Forelimb muscle (tissue), 1 donor: ENCODE results near the gene CEP170B. TPM values are rescaled to one million over a fixed set of nuclear protein-coding genes. Genes with fewer than 3 reads are reported as not detected.
"Not testable (repeated sequence)": the region's sequence is repeated elsewhere in the genome, so short reads cannot be mapped to it uniquely, and the experiment has no call there.

ENCODE experiments used
- DNase-seq: peaks from one replicate; pipeline ENCODE4 v3.0.0-alpha.2; 2013; ENCODE audit warnings: low read depth
- polyA plus RNA-seq: library from polyadenylated mRNA; unstranded; fragments of 120-200 nt; gene quantifications from one replicate; pipeline ENCODE4 v1.2.1, GENCODE V29; 2013; ENCODE audit not compliant: insufficient read length

Gene CEP170B
- polyA plus RNA-seq, 1 donor = 2.3 TPM

DNA sequence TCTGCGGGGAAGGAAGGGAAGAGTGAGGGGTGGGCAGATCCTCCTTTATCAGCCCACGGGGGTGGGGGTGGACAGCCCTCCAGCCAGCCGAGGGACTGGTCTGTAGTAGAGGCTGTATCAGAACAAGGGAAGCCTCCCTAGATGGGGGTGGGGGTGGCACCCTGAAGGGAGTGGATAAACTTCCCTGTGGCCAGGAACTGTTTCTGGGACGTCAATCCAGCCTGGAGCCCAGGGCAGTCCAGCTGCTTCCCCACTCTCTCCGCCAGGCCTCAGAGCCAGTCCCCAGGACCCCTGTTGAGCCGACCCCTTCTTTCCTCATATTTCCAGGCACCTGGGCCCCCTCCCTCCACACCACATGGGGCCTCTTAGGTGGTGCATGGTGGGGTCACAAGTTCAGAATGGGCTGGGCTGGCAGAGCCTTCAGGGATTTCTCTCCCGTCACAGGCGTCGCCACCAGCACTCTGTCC, 66.3 kb downstream of the CEP170B start:
- DNase-seq = no peak

GRCh38 chr14:104931771-104932675, 67.0 kb downstream of the CEP170B start:
- DNase-seq = no peak

- DNase-seq = peak; percentile 68
These were observed 67.9 kb downstream of the CEP170B start for GRCh38 chr14:104932676-104933631.

DNA sequence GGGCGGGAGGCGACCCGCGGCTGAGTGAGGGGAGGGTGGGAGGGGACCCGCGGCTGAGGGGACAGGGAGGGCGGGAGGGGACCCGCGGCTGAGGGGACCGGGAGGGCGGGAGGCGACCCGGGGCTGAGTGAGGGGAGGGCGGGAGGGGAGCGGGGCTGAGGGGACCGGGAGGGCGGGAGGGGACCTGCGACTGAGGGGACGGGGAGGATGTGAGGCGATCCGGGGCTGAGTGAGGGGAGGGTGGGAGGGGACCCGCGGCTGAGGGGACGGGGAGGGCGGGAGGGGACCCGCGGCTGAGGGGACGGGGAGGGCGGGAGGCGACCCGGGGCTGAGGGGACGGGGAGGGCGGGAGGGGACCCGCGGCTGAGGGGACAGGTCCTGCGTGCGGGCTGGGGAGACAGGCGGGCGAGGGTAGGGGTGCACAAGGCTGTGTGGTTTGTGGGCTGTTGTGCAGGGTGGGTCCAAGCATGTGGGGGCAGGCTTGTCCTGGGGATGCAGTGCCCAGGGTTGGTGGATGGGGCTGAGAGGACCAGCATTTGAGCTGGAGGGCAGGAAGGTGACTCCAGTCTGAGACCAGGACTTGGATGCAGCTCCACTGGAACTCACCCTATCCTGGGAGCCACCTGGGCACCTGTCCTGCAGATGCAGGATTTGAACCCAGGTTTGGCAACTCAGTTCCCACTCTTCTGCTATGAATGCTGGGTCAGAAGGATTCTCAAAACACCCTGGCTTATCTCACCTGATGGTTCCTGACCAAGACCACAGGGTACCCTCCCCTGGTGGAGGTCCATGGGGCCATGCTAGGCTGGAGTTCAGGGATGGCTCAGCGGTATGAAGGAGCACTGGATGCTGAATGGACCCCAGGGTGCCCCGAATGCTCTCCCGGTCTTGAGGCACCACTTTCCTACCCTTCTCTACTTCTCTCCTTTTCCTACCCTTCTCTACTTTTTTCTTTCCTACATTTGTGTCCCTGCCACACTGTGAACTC, 69.0 kb downstream of the CEP170B start:
- DNase-seq = no peak

- DNase-seq = no peak
These were observed 70.1 kb downstream of the CEP170B start for GRCh38 chr14:104935026-104935650.

- no peak for DNase-seq
These were observed 70.9 kb downstream of the CEP170B start for GRCh38 chr14:104935955-104936354.

- no peak for DNase-seq
These were observed 71.5 kb downstream of the CEP170B start for GRCh38 chr14:104936361-104937155.

DNA sequence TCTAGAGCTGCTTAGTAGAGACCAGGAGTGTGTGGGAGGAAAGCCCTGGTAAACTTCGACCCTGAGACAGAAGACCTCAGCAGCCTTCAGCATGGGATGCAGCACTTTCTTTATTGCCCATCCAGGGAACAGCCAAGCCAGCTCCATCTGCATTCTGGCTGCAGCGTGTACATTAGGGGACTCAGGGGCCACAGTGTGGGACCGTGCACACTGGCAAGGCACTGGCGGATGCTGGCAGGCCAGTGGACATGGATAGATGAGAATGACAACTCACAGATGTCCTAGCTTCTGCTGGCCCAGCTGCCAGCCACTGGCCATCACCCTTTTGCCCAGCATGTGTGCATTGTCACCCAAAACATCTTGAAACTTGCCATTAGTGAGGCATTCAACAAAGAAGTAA, 72.1 kb downstream of the CEP170B start:
- DNase-seq = no peak

- no peak for DNase-seq
These were observed 72.8 kb downstream of the CEP170B start for GRCh38 chr14:104937694-104938365.

DNA sequence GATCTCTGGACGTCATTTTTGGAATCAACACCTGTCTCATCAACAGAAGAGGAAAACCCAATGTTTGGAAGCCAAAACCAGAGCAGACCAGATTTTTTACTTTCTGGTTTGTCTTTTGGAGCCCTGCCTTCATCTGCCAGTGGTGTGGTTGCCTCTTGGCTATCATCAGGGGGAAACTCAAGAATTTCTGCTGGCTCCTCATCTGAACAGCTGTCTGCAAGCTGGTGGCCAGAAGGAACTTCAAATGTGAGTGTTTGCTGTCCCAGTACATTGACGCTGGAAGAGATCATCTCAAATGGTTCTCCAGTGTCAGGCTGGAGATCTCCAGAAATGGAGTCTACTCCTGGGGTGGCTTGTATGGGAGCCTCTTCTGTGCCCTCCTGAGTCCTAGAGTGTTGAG, 73.4 kb downstream of the CEP170B start:
- no peak for DNase-seq

DNA sequence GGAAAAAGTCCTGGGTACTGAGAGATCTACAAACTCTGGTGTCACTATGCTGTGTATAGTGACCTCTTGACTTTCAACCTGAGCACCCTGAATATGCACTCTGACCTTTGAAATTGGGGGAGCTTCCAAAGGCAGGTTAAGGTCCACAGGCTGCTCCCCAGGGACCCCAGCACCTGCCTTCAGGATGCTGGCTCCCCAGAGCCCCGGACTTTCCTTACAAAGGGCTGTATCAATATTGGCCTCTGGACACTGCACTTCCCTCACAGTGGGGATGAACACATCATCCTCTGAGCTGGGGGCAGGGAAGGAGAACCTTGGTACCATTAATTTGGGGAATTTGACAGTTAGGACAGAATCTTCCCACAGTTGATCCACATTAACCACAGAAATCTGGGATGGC, 73.9 kb downstream of the CEP170B start:
- DNase-seq = no peak

GRCh38 chr14:104939666-104940410, 74.8 kb downstream of the CEP170B start:
- no peak for DNase-seq

- no peak for DNase-seq
These were observed 75.6 kb downstream of the CEP170B start for GRCh38 chr14:104940526-104941150.

DNA sequence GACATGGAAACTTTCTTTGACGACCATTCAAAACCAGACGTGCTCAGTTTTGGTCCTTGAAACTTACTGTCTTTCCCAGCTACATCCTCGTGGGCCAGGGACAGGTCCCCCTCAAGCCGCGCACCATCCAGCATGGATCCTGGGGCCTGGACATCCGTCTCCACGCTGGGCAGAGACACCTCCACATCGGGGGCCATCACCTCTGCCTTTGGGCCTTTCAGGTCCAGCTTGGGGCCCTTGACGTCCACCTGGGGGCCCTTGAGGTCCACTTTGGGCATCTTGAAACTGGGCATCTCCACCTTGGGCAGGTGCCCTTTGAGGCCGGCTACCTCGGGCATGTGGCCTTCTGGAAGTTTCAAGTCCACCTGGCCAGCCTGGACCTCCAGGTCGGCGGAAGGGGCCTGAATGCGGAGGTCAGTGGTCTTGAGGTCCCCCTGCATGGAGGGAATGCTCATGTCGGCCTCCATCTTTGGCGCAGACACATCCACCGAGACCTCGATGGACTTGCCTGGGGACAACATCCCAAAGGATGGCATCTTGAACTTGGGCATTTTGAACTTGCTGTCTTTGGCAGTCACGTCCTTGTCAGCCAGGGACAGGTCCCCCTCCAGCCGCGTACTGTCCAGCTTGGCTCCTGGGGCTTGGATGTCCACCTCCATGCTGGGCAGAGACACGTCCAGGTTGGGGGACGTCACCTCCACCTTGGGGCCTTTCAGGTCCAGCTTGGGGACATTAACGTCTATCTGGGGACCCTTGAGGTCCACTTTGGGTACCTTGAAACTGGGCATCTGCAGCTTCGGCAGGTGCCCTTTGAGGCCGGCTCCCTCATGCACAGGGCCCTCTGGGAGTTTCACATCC, 76.7 kb downstream of the CEP170B start:
- no peak for DNase-seq

DNA sequence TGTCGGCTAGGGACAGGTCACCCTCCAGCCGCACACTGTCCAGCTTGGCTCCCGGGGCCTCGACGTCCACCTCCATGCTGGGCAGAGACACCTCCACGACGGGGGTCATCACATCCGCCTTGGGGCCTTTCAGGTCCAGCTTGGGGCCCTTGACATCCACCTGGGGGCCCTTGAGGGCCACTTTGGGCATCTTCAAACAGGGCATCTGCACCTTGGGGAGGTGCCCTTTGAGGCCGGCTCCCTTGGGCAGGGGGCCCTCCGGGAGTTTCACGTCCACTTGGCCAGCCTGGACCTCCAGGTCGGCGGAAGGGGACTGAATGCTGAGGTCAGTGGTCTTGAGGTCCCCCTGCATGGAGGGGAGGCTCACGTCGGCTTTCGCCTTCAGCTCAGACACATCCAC, 77.5 kb downstream of the CEP170B start:
- DNase-seq = no peak

DNA sequence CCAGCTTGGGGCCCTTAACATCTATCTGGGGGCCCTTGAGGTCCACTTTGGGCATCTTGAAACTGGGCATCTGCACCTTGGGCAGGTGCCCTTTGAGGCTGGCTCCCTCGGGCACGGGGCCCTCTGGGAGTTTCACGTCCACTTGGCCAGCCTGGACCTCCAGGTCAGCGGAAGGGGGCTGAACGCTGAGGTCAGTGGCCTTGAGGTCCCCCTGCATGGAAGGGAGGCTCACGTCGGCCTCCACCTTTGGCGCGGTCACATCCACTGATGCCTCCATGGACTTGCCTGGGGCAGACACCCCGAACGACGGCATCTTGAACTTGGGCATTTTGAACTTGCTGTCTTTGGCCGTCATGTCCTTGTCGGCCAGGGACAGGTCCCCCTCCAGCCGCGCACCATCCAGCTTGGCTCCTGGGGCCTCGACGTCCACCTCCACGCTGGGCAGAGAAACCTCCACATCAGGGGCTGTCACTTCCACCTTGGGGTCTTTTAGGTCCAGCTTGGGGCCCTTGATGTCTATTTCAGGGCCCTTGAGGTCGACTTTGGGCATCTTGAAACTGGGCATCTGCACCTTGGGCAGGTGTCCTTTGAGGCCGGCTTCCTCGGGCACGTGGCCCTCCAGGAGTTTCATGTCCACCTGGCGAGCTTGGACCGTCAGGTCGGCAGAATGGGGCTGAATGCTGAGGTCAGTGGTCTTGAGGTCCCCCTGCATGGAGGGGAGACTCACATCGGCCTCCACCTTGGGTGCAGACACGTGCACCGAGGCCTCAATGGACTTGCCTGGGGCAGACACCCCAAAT, 78.3 kb downstream of the CEP170B start:
- DNase-seq = not testable (repeated sequence)
